GM19395 (cell line): ENCODE measurements around the gene XCR1.
"Not testable (repeated sequence)": the region's sequence is repeated elsewhere in the genome, so short reads cannot be mapped to it uniquely, and the experiment has no call there.

ENCODE experiments used
- ATAC-seq: cut with Tn5 transposase; IDR thresholded peaks from one replicate; pipeline ENCODE4 v1.9.1; 2021; ENCODE audit warnings: mild to moderate bottlenecking, moderate library complexity; ENCODE audit not compliant: unreplicated experiment

The XCR1 gene

DNA sequence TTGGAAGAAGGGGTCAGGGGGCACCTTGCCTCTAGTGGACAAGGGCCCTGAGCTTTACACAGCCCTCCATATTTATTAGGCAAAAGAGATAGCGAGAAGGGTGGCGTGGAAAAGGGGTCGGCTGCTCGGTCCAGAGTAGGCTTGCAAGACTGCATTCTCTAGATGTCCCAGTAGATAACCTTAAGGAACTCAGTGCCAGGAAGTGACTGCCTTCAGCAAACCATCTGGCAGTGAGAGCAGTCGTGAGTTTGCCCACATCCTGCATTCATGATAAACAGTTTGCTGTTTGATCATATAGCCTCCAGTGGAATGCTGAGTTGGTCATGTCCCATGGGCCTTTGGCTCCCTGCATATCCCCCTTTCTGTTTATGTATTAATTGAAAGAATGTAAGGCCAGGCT lies 18.9 kb upstream of the XCR1 start:
- not testable (repeated sequence) for ATAC-seq

DNA sequence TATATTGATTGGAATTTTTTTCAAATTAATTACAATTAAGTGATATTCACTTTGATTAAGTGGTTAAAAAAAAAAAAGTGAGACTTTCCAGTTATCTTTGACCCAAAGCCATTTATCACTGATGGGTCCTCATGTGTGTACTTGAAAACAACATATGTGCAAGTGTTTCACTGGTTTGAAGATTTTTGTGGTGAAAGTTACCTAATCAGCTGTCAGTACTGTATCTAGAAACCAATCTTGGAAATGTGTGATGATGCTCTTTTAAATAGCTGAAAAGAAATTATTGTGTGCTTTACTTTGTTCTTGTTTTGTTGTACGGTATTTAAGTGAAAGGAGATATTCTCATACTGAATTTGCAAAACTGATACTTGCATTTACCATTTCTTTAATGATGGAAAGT lies 11.6 kb upstream of the XCR1 start:
- ATAC-seq = no peak

DNA sequence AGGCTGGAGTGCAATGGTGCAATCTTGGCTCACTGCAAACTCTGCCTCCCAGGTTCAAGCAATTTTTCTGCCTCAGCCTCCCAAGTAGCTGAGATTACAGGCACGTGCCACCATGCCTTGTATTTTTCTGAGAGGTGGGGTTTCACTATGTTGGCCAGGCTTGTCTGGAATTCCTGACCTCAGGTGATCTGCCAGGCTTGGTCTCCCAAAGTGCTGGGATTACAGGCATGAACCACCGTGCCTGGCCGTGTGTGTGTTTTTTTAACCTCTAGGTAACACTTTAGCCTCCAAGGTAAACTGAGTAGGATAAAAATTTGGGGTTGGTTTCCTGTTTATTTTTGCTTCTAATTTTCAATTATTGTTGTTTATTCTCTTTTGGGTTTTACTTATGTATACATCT lies 10.8 kb upstream of the XCR1 start:
- ATAC-seq = not testable (repeated sequence)

DNA sequence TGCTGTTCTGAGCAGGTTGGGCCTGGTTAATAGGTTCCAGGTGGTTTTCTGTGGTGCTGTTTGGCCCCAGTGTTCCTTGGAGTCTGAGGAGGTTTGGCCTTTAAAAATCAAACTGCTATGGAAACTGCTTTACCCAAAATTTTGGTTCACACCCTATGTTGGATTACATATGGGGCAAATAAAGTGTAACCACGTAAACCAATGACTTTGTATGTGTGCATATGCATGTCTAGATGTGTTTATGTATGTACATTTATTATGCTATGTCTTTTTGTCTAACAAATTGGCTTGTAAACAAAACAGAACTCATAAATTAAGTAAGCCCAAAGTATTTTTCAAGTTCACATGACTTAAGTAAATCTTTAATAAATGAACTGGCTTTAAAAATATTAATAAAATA lies 8.9 kb upstream of the XCR1 start:
- no peak for ATAC-seq

DNA sequence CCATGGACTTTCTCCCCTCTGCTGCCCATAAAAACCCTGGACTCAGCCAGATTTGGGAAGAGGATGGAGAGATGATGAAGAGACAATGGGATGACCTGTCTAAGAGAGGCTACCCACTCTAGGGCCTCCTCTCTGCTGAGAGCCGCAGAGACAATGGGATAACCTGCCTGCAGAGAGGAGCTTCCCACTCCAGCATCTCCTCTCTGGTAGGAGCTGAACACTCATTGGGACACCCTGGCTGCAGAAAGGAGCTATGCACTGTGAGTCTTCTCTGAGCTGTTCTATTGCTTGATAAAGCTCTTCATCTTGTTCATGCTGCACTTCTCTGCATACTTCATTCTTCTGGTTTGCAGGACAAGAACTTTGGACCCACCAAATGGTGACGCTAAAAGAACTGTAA lies 4.5 kb upstream of the XCR1 start:
- no peak for ATAC-seq

DNA sequence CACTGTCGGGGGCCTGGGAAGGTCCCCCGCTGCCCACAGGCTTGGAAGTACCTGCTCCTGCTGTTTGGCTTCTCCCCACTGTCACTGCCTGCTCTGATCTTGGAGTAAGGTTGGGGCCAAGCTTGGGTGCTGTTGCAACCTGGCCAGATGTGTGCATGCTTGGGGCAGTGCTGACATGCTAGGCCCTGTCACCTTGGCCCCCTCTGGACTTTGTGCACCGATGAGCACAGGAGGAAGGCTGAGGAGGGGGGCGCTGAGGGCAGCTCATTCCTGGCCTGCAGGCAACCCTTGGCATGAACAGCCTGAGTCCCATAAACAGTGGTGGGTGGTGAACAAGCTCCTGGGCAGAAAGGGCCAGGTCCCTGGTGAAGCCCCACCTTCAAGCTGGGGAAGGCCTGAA lies 4.0 kb upstream of the XCR1 start:
- no peak for ATAC-seq

DNA sequence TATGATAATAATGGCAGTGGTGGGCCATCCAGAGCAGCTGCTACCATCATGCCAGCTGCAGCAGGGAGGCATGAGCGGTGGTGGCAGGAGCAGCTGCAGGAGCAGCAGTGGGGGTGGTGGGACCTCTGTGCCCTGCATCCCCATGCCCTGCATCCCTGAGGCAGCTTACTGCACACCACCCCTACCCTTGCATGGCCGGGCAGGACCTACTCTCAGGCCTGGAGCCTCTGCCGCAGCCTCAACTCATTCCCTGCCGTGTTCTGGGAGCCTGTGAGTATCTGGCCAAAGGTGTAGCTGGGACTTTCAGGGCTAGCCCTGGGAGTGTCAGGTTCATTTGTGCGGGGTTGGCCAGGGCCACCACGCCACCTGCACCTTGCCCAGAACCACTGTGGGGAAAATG lies 3.3 kb upstream of the XCR1 start:
- ATAC-seq = no peak

DNA sequence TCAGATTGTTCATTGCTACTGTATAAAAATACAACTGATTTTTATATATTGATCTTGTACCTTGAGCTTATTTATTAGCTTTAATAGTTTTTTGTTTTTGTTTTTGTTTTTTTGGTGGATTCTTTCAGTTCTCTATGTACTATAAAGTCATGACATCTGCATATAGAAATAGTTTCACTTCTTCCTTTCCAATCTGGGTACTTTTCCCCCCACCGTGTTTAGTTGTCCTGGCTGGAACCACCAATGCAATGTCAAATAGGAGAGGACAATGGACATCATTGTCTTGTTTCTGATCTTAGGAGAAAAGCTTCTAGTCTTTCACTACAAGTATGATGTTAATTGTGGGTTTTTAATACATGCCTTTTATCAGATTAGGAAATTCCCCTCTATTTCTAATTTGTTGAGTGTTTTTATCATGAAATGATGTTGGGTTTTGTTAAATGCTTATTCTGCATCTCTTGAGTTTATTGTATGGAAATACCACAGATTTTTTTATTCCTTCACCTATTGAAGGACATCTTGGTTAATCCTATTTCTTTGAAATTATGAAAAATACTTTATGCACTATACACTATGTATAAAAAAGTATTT lies 2.8 kb upstream of the XCR1 start:
- no peak for ATAC-seq

DNA sequence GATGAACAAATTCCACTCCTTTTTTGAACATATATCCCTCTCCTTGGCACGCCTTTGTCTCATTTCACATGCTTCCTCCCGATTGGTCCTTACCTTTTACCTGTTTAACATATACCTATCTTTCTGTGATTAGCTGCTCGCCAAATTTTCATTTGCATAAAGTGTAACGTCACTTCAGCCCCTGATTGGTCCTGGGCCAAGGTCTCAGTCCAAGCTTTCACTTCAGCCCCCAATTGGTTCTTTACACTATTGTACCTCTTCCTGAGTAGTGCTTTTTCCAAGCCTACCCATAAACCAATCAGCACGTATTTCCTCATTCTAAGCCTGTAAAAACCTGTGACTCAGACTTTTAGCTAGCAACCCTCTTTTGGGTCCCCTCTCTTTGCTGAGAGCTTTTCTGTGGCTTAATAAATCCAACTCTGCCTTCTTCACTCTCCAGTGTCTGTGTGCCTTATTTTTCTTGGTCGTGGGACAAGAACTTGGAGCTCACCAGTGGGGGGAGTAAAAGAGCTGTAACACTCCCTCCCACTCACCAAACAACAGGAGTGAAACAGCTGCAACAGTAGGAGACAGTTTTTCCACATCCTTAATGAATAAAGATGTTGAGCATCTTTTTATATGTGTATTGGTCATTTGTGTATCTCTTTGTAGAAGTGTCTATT lies 584 bp upstream of the XCR1 start:
- no peak for ATAC-seq

DNA sequence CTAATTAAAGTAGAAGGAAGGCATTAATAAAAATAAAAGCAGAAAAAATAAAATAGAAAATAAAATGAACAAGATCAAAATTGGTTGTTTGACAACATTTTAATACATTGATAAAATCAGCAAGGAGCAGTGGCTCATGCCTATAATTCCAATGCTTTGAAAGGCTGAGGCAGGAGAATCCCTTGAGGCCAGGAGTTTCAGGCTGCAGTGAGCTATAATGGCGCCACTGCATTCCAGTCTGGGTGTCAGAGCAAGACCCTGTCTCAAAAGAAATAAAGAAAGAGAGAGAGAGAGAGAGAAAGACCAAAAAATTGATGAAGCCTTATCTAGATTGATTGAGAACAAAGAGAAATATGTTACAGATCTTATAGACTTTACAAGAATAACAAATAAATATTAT lies 2.1 kb downstream of the XCR1 start:
- no peak for ATAC-seq

DNA sequence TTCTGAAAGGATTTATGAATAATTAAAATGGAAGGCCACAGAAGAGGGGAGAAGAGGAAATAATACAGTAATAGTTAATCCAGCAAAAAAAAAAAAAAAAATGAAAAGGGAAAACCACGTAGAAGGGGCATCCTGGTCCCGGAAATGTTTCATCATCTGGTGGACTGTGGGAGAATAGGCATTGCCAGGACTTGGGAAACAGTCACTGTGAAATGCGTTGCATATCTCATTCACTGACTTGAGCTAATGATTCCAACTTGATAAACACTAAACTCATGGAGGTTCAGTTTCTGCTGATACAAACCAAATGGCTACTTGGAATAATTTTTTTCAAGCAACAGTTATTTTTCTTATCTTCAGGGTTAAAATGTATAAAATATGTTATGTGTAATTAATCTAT lies 3.2 kb downstream of the XCR1 start:
- no peak for ATAC-seq

DNA sequence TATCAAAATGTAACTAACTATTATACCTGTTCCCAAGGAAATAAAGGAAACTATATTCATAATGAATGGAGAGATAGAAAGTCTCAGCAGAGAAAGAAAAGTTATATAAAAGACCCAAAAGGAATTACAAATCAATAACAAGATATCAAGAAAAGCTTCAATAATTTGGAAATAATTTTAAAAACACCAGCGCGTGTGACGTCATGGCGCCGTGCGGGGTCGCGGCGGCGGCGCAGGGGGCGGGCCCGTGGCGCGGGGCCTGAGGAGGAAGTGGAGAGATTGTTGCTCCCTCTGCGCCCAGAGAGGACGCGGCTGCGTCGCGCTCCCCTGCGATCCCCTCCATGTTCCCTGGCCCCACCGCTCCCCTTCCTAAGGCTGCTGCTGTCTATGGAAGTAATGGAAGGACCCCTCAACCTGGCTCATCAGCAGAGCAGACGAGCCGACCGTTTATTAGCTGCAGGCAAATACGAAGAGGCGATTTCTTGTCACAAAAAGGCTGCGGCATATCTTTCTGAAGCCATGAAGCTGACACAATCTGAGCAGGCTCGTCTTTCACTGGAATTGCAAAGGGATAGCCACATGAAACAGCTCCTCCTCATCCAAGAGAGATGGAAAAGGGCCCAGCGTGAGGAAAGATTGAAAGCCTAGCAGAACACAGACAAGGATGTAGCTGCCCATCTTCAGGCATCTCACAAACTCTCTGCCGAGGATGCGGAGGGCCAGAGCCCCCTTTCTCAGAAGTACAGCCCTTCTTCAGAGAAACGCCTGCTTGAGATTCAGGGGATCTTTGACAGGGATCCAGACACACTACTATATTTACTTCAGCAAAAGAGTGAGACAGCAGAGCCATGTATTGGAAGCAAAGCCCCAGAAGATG lies 4.1 kb downstream of the XCR1 start:
- ATAC-seq = no peak

DNA sequence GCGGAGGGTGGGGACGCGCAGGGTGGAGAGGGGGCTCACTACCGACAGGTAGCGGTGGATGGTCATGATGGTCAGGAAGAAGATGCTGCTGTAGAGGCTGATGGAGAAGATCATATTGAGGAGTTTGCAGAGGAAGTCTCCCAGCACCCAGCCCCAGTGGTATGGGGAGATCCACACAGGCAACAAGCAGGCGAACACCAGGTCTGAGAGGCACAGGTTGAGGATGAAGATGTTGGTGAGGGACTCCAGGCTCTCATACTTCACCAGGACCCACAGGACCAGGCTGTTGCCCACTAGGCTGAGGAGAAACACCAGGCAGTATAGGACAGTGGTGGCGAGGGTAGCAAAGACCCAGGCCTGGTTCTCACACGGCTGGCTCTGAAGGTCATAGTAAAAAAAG lies 5.8 kb downstream of the XCR1 start:
- ATAC-seq = no peak

DNA sequence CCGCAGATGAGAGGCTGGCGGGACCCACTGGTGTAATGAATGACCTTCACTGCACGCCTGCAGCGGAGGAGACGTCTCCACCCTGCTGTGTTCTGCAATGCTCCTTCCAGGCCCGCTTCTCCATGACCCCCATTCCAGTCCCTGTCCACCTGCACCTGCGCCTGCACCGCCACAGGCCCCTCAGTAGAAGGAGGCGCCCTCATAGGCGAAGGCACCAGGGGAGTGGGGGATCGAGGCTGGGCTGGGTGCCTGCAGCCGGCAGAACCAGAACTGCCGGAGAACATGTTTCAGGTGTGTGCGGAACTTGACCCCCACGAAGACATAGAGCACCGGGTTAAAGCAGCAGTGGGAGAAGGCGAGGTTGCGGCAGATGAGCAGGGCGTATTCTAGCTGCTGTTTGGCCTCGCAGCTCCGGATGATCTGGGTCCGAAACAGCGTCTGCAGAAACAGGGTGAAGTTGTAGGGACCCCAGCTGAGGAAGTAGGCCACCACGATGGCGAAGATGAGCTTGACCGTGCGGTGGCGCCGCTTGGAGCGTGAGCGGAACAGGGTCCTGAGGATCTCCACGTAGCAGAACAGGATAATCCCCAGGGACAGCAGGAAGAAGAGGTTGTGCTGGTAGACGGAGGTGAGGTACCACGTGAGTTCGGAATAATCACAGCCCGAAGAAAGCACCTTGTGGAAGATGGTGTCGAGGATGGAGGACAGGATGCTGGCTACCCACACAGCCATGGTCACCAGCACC lies 6.3 kb downstream of the XCR1 start:
- ATAC-seq = no peak

DNA sequence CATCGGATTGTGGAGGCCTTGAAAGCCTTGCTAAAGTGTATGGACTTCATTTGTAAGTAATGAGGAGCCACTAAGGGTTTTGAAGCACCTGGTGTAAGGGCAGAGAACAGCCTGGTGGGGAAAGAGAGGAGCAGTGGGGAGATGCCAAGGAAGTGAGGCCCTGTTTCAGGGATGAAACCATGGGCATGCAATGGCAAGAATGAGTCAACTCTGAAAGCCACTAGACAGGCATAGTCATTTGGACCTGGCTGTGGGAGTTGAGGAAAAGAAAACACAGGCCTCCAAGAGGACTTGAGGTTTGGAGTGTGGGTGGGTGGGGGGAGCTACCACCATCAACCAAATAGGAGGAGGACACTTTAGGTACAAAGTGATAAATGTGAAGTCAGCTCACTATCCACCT lies 7.6 kb downstream of the XCR1 start:
- no peak for ATAC-seq

DNA sequence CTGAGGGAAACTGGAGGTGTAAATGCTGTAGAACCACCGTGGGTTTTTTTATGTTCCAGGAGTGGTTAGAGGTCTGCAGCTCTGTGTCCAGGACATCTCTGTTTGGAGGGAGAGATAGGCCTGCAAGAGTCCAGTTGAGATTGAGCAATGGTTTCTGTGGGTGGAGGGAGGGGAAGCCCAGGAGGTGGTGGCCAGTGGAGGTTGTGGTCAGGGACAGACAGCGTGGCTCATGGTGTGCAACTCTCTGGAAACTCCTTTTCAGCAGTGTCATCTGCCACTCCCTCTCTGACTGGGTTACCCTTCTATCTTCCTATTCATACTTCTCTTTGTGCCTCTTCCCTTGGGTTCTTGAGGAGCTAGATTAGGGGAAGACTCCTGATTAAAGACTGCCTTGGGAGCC lies 9.6 kb downstream of the XCR1 start:
- no peak for ATAC-seq

DNA sequence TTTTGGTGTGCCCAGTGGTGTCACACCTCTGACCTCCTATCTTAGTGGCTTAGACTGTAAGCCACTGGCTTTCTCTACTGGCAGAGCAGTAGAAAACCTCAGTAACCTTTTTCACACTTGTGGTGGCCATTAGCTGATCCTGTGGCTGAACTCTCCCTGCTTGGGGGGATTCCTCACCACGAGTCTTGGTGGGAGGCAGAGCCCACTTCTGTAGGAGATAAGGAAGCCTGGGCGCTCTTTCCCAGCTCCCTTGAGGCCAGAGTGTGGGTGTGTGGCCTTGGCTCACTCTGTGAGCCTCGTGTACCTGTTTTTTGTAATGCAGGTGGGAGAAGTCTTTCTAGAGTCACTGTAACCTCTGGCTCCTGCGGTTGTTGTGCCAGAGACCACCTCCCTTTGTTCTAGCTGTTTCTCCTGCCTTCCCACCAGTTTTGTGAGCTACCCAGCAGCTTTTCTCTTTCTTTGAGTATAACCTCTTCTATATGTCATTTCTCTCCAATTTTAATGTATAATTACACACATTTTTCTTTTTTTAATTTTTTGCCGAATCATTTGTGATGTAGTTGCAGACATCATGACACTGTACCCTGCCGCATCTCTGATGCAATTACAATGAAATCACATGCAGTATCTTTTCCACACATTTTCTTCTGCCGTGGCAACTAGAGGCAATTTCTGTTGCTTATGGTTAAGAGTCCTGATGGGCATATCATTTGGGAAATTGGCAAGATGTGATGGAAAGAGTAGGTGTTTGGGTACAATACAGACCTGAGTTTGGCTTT lies 13.8 kb downstream of the XCR1 start:
- no peak for ATAC-seq

DNA sequence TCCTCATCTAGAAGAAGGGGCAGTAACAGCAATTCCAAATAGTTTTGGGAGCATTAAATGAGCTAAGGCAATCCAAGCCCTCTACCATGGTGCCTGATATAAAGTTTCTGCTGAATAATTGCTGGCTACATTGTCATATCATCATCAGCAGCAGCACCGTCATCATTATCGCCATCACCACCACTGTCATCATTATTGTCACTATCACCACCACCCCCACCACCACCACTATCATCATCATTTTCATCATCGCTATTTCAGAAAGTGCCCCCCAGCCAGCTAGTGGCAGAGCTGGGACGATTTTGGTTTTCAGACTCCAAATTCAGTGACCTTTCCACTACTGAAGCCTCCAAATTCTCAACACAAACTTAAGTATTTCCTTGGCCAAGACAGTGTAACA lies 15.0 kb downstream of the XCR1 start:
- no peak for ATAC-seq

DNA sequence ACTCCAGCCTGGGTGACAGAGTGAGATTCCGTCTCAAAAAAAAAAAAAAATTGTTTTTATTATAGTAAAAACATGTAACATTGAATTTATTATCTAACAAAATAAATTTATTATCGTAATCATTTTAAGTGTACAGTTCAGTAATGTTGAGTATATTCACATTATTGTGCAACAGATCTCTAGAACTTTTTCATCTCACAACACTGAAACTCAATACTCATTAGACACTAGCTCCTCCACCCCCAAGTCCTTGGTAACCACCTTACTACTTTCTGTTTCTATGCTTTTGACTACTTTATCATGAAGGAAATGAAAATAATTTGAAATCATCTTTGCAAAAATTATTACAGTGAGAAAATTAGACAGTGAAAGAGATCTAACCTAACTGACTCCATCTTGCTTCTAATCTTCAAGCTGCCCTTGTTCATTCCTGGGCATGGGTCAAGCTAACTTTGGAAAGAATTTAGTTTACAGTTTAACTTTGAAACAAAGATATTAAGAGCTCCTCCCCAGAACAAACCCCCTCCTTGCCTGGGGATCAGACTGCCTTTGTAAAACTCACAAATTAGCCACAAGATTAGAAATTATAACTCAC lies 16.7 kb downstream of the XCR1 start:
- ATAC-seq = no peak

DNA sequence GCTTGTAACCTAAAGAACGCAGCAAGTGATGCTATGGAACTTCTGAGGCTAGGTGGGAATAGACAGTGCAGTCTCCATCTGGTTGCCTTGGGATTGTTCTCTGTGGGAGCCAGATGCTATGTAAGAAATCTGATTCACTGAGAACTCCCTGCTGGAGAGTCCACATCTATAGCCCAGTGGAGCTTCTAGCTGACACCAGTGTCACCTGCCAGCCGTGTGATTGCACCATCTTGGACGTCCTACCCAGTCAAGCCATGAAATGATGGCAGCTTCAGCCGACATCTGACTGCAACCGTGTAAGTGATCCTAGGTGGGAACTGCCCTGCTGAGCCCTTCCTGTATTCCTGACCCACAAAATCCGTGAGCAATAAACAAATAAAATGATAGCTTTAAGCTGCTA lies 19.2 kb downstream of the XCR1 start:
- ATAC-seq = no peak
